Kidney (tissue), 14 donors: ENCODE results near the gene FGFR1OP2. TPM values are rescaled to one million over a fixed set of nuclear protein-coding genes. Genes with fewer than 3 reads are reported as not detected.

Source experiments
- DNase-seq, 5 donors: peaks; one replicate each; pipeline ENCODE4 v3.0.0-alpha.2; 2013 to 2020
- FAIRE-seq: peaks from 2 replicates; lab custom pipeline; 2012; peaks lifted over from hg19 to GRCh38; lab: Jason Lieb, UNC
- H3K27ac ChIP-seq, 2 donors: one replicate each; pipeline ENCODE4 v1.7.0; 2013; ENCODE audit warnings: low read depth in 2 of 2, low read length in 2 of 2, inconsistent platforms in 1 of 2
- H3K27me3 ChIP-seq: one replicate; pipeline ENCODE4 v1.7.1; 2013; ENCODE audit warnings: low read length, inconsistent platforms; ENCODE audit not compliant: control insufficient read depth, insufficient read depth
- H3K36me3 ChIP-seq, 3 donors: one replicate each; pipeline versions ENCODE4 v1.7.0 to v1.7.1; 2013; ENCODE audit warnings: low read length in 3 of 3, control low read depth in 1 of 3, inconsistent platforms in 1 of 3; ENCODE audit not compliant: insufficient read depth in 3 of 3, control insufficient read depth in 2 of 3
- H3K4me1 ChIP-seq, 3 donors: one replicate each; pipeline versions ENCODE4 v1.7.0 to v1.7.1; 2013; ENCODE audit warnings: low read length in 3 of 3, inconsistent platforms in 1 of 3, low read depth in 1 of 3; ENCODE audit not compliant: control insufficient read depth in 2 of 3, insufficient read depth in 2 of 3
- H3K4me3 ChIP-seq, 3 donors: one replicate each; pipeline versions ENCODE4 v1.7.0 to v1.8.1; 2013; ENCODE audit warnings: low read length in 3 of 3, control low read depth in 1 of 3, inconsistent platforms in 1 of 3
- H3K9ac ChIP-seq, 3 donors: one replicate each; pipeline versions ENCODE4 v1.7.0 to v1.7.1; 2013; ENCODE audit warnings: low read length in 3 of 3, control low read depth in 1 of 3, inconsistent platforms in 1 of 3
- H3K9me3 ChIP-seq, 3 donors: one replicate each; pipeline versions ENCODE4 v1.7.0 to v1.7.1; 2013; ENCODE audit warnings: low read length in 3 of 3, control low read depth in 1 of 3, inconsistent platforms in 1 of 3; ENCODE audit not compliant: control insufficient read depth in 2 of 3, insufficient read depth in 1 of 3
- intact Hi-C: fragments of 100-400 bp; cut with DNase I; formaldehyde crosslinking; loops from one replicate; pipeline ENCODE4 v1.11.1; 2022
- polyA plus RNA-seq: library from polyadenylated mRNA; stranded (reverse); fragments of 350-450 nt; fragmentation: Illumina TruSeq; extraction: RNeasy Lipid Tissue Mini Kit (QIAGEN cat#74804); gene quantifications from one replicate; pipeline ENCODE4 v1.2.3, GENCODE V29; 2014; ENCODE audit warnings: low read depth, low replicate concordance; ENCODE audit not compliant: insufficient read depth
- total RNA-seq: library from RNA; stranded (reverse); fragmentation: NEBNext Ultra II Directional; extraction: Animal tissue kit (Norgen Biotek cat#: 25700); gene quantifications from one replicate; pipeline ENCODE4 v1.2.1, GENCODE V29; 2021
- TF ChIP-seq, protein P1 (sequence below): IDR thresholded peaks from 3 replicates; pipeline ENCODE4 v1.5.1; 2012; ENCODE audit warnings: mild to moderate bottlenecking, moderate library complexity, borderline replicate concordance; ENCODE audit not compliant: insufficient read depth; ENCODE audit errors: extremely low read depth
- donor health status: control.
- donor health status: control.
- donor health status: control.
- donor health status: control.
- donor health status: control.
- donor health status: DM: yes; HTN: yes; CAD: no.
- donor health status: Normal renal cell carcinoma (clear cell type).

Gene FGFR1OP2
- total and polyA plus RNA-seq, 2 donors from 2014 or later: 28.6 to 47.1 TPM

DNA sequence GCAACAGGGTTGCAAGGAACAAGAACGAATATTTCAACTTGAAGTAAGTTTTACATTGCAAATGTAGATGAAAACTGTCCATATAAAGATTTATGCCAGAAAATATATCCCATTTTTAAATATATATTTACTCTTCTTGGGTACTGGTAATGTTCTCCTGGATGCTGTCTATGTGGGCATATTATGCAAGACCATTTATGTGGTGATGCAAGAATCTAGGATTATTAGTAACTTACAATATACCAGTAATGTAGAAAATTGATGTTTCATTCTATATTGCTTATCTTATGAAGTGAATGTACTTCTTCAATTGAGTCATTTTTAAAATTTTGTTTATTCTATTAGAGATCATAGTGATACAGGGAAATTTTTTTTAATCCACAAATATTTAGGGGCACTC is 25.1 kb downstream of the FGFR1OP2 start:
- TF ChIP-seq, protein P1, sequence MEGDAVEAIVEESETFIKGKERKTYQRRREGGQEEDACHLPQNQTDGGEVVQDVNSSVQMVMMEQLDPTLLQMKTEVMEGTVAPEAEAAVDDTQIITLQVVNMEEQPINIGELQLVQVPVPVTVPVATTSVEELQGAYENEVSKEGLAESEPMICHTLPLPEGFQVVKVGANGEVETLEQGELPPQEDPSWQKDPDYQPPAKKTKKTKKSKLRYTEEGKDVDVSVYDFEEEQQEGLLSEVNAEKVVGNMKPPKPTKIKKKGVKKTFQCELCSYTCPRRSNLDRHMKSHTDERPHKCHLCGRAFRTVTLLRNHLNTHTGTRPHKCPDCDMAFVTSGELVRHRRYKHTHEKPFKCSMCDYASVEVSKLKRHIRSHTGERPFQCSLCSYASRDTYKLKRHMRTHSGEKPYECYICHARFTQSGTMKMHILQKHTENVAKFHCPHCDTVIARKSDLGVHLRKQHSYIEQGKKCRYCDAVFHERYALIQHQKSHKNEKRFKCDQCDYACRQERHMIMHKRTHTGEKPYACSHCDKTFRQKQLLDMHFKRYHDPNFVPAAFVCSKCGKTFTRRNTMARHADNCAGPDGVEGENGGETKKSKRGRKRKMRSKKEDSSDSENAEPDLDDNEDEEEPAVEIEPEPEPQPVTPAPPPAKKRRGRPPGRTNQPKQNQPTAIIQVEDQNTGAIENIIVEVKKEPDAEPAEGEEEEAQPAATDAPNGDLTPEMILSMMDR: no peak
- H3K27ac ChIP-seq: no peak overlapping the region
- intact Hi-C loops: no loop called here
- H3K9ac ChIP-seq: no peak overlapping the region
- no peaks in the 10 kb centered on the region for H3K27me3 ChIP-seq
- peaks cover 0 to 9% (median 2%) of the 10 kb centered on the region in 3 donors for H3K36me3 ChIP-seq
- H3K4me3 ChIP-seq: no peak overlapping the region
- peaks cover 0 to 5% (median 0%) of the 10 kb centered on the region in 3 donors for H3K4me1 ChIP-seq
- DNase-seq (no peak), FAIRE-seq (no peak)
- no peaks in the 10 kb centered on the region for H3K9me3 ChIP-seq

DNA sequence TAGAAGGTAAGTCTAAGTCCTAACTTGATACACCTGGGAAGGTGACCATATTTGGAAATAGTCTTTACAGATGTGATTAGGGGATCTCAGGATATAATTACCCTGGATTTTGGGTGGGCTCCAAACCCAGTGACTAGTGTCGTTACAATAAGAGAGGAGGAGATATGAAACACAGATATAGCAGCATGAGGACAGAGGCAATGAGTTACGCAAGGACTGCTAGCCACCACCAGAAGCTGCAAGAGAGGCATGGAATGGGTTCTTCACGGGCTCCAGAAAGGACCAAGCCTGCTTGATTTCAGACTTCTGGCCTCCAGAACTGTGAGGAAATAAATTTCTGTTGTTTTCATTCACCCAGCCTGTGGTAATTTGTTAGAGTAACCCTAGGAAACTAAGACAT is 28.6 kb downstream of the FGFR1OP2 start:
- FAIRE-seq: no peak

DNA sequence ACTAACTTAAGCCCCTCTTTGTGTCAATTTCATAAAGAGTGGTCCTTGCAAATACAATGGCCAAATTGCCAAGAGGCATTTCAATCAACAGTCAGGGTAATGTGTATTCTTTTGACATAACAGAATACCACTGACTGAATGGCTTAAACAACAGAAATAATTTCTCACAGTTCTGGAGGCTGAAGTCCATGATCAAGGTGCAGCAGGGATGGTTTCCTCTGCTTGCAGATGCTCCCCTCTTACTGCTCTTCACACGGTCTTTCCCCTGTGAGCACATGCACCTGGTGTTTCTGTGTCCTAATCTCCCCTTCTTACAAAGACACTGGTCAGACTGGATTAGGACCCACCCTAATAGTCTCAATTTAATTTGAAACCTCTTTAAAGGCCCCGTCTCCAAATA is 31.9 kb downstream of the FGFR1OP2 start:
- Histone ChIP-seq H3K9me3 (no peaks in the 10 kb centered on the region), H3K4me1 (no peaks in the 10 kb centered on the region), H3K27me3 (no peaks in the 10 kb centered on the region), H3K4me3 (no peak overlapping the region), H3K36me3 (peaks cover 2 to 19% (median 9%) of the 10 kb centered on the region in 3 donors), H3K27ac (no peak overlapping the region), H3K9ac (no peak overlapping the region)
- DNase-seq (no peak), FAIRE-seq (no peak)
- TF ChIP-seq, protein P1: no peak
- intact Hi-C loops: no loop called here

More for the DNA sequence above, 28.6 kb downstream of the FGFR1OP2 start:
- H3K9me3 ChIP-seq: no peaks in the 10 kb centered on the region
- no peaks in the 10 kb centered on the region for H3K27me3 ChIP-seq
- TF ChIP-seq, protein P1: no peak
- H3K4me1 ChIP-seq: no peaks in the 10 kb centered on the region
- H3K27ac ChIP-seq: no peak overlapping the region
- H3K4me3 ChIP-seq: no peak overlapping the region
- DNase-seq: no peak
- intact Hi-C loops: no loop called here
- H3K36me3 ChIP-seq: peaks cover 0 to 11% (median 2%) of the 10 kb centered on the region in 3 donors
- H3K9ac ChIP-seq: no peak overlapping the region

DNA sequence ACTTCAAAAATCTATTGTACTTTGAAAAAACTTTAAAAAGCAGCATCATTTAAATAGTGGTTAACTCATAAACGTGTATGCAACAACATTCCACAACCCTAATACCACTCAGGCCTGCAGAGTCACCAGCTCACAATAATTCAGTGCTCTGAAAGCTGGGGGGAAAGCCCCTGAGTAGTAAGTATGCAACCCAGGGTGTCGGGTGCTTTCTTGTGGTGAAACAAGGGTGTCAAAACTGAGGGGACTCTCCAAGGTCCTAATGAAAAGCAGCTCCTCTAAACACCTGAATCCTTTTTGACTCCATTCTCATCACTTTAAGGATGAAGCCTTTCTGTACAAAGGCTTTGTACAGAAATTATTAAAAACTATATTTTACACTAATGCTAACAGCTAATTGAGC is 33.7 kb downstream of the FGFR1OP2 start:
- Histone ChIP-seq H3K9me3 (no peaks in the 10 kb centered on the region), H3K9ac (no peak overlapping the region), H3K27me3 (no peaks in the 10 kb centered on the region), H3K27ac (no peak overlapping the region), H3K4me1 (no peaks in the 10 kb centered on the region), H3K36me3 (peaks cover 2 to 26% (median 19%) of the 10 kb centered on the region in 3 donors), H3K4me3 (no peak overlapping the region)
- no peak for DNase-seq
- intact Hi-C loops: no loop called here
- FAIRE-seq: no peak
- TF ChIP-seq, protein P1: no peak
